ENCODE data around the gene SYNE3.

DNA sequence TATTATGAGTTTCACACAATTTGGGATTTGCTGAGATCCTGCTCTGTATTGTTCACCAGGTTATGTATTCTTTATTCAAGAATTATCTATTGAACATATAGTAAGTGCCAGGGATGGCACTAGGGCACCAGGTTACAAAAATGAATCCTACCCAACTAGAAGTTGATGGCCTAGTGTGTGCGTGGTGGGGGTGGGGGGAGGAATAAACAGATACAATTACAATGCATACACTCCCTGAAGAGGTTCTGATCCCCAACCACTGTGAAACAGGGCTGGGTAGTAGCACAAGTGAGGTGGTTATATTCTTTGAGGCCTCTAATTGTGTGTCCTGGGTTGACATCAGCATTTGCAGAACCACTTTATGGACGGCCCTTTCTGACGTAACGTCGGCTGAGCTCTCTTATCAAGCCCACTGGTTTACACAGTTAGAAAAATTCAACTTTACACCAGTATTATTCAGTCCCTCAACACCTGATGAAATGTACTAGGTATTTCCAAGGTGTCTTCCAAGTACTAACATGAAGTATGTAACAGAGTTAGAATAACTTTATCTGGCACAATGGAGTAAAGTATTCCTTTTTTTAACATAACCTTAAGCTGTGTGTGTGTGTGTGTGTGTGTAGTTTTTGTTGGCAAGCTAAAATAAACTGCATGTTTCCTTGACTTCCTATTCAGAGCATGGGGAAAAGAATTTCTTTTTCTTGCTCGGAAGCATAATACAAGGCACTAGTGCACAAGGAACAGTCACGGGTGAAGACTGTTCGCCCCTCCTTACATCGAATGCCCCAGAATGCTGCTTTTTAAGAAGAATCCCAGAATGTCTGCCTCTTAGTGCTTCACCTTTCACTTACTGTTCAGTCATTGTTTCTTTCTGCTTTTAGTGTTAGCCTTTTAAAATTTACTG lies 10.3 kb upstream of the SYNE3 start:
- TF ChIP-seq, protein P1, sequence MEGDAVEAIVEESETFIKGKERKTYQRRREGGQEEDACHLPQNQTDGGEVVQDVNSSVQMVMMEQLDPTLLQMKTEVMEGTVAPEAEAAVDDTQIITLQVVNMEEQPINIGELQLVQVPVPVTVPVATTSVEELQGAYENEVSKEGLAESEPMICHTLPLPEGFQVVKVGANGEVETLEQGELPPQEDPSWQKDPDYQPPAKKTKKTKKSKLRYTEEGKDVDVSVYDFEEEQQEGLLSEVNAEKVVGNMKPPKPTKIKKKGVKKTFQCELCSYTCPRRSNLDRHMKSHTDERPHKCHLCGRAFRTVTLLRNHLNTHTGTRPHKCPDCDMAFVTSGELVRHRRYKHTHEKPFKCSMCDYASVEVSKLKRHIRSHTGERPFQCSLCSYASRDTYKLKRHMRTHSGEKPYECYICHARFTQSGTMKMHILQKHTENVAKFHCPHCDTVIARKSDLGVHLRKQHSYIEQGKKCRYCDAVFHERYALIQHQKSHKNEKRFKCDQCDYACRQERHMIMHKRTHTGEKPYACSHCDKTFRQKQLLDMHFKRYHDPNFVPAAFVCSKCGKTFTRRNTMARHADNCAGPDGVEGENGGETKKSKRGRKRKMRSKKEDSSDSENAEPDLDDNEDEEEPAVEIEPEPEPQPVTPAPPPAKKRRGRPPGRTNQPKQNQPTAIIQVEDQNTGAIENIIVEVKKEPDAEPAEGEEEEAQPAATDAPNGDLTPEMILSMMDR (IDR thresholded peaks at IDR 0.05) = no peak
- TF ChIP-seq EP300 (IDR thresholded peaks at IDR 0.05) = no peak
